GM12878 (cell line): ENCODE results near the gene SIK3. TPM values are rescaled to one million over a fixed set of nuclear protein-coding genes. Genes with fewer than 3 reads are reported as not detected.
A peak's percentile ranks its signal among the peaks of the same experiment; 100 is the strongest.

Experiments used
- ATAC-seq: fragments of 200-7000 bp; cut with Tn5 transposase; 3 replicates; pipeline ENCODE4 v1.9.1; 2020; ENCODE audit warnings: mild to moderate bottlenecking, moderate library complexity
- BruUV-seq: library from RNA; stranded (reverse); fragments of 400-500 nt; replicated peaks from 2 replicates; lab custom pipeline; 2021; lab: Mats Ljungman, UMichigan
- CTCF ChIA-PET: fragments of 300-600 bp; sonication (Branson Sonifier 250); formaldehyde crosslinking; extraction: SDS; loops from one replicate; lab custom pipeline; 2021; ENCODE audit warnings: inconsistent platforms; lab: Yijun Ruan, JAX
- POLR2A ChIA-PET: fragments of 350-600 bp; formaldehyde crosslinking; extraction: SDS; loops from one replicate; lab custom pipeline; 2021; ENCODE audit warnings: inconsistent platforms; lab: Charles Lee
- RAD21 ChIA-PET: fragments of 300-600 bp; sonication (Branson Sonifier 250); formaldehyde crosslinking; loops from one replicate; lab custom pipeline; 2023; ENCODE audit warnings: antibody characterized with exemption; ENCODE audit not compliant: unreplicated experiment; lab: Charles Lee
- SMC1A ChIA-PET: fragments of 300-600 bp; sonication (Branson Sonifier 250); formaldehyde crosslinking; loops from one replicate; lab custom pipeline; 2023; ENCODE audit not compliant: unreplicated experiment, uncharacterized antibody; lab: Charles Lee
- DNase-seq: peaks from one replicate; pipeline ENCODE4 v3.0.0-alpha.2; 2011; ENCODE audit warnings: low read depth, low spot score
- FAIRE-seq: peaks from 3 replicates; lab custom pipeline; 2011; peaks lifted over from hg19 to GRCh38; lab: Jason Lieb, UNC
- H2AFZ ChIP-seq: 2 replicates; pipeline ENCODE4 v1.6.0; 2011; ENCODE audit warnings: low read depth, low read length, control low read depth; ENCODE audit not compliant: control insufficient read depth
- H3K27ac ChIP-seq: 2 replicates; pipeline ENCODE4 v1.5.1; 2011; ENCODE audit warnings: control low read depth; ENCODE audit not compliant: control insufficient read depth, insufficient read depth
- H3K27me3 ChIP-seq, 2 experiments: replicated peaks in 1 of 2; 2 replicates each; pipeline versions ENCODE4 v1.6.0 to v1.6.1; 2011; ENCODE audit warnings: low read length in 1 of 2; ENCODE audit not compliant: control insufficient read depth in 2 of 2, insufficient read depth in 2 of 2
- H3K36me3 ChIP-seq, 2 experiments: 2 replicates each; pipeline ENCODE4 v1.5.1; 2011; ENCODE audit warnings: low read length in 1 of 2; ENCODE audit not compliant: control insufficient read depth in 2 of 2, insufficient read depth in 2 of 2
- H3K4me1 ChIP-seq: 2 replicates; pipeline ENCODE4 v1.6.1; 2011; ENCODE audit warnings: mild to moderate bottlenecking, low read length, moderate library complexity, mixed read lengths; ENCODE audit not compliant: control insufficient read depth, insufficient read depth
- H3K4me2 ChIP-seq: 2 replicates; pipeline ENCODE4 v1.6.0; 2011; ENCODE audit warnings: control low read depth; ENCODE audit not compliant: control insufficient read depth, insufficient read depth
- H3K4me3 ChIP-seq: fragments of 200-600 bp; sonication (generic); 2 replicates; pipeline ENCODE4 v1.5.1; 2016
- H3K79me2 ChIP-seq: 2 replicates; pipeline ENCODE4 v1.6.0; 2011; ENCODE audit warnings: low read length; ENCODE audit not compliant: control insufficient read depth, insufficient read depth
- H3K9ac ChIP-seq: 2 replicates; pipeline ENCODE4 v1.8.0; 2011; ENCODE audit warnings: low read length, control low read depth, mixed read lengths; ENCODE audit not compliant: control insufficient read depth, insufficient read depth
- H3K9me3 ChIP-seq: replicated peaks from 3 replicates; pipeline ENCODE4 v1.5.1; 2011; ENCODE audit warnings: mild to moderate bottlenecking, low read length; ENCODE audit not compliant: control insufficient read depth, insufficient read depth
- H4K20me1 ChIP-seq: 2 replicates; pipeline ENCODE4 v1.6.0; 2011; ENCODE audit not compliant: control insufficient read depth, insufficient read depth
- BCL3 ChIP-seq: IDR thresholded peaks from 2 replicates; pipeline ENCODE4 v1.6.1; 2011; ENCODE audit warnings: borderline replicate concordance, low read depth, mild to moderate bottlenecking, moderate library complexity, low read length; ENCODE audit not compliant: insufficient read depth, poor library complexity, severe bottlenecking
- BHLHE40 ChIP-seq, 2 experiments: fragments of 450-650 bp in 1 of 2; IDR thresholded peaks; 2 replicates each; pipeline ENCODE4 v1.6.1; 2011 to 2017; ENCODE audit warnings: low read depth in 2 of 2, borderline replicate concordance in 1 of 2, improper control_type of control experiment in 1 of 2, low read length in 1 of 2, mild to moderate bottlenecking in 1 of 2
- CEBPB ChIP-seq, 2 experiments: fragments of 150-350 bp in 1 of 2; IDR thresholded peaks; 2 replicates each; pipeline ENCODE4 v1.6.1; 2012 to 2014; ENCODE audit warnings: low read depth in 2 of 2, low read length in 2 of 2, borderline replicate concordance in 1 of 2, inconsistent platforms in 1 of 2
- CREB1 ChIP-seq: IDR thresholded peaks from 2 replicates; pipeline ENCODE4 v1.6.1; 2012; ENCODE audit warnings: low read depth, mild to moderate bottlenecking, inconsistent platforms
- E4F1 ChIP-seq: fragments of 450-650 bp; IDR thresholded peaks from 2 replicates; pipeline ENCODE4 v1.6.1; 2018; ENCODE audit warnings: borderline replicate concordance, mild to moderate bottlenecking; ENCODE audit not compliant: partially characterized antibody
- EGR1 ChIP-seq, 2 experiments: IDR thresholded peaks; 1 replicate in 1 of 2; 2 replicates in 1 of 2; pipeline ENCODE4 v1.6.1; 2011 to 2012; ENCODE audit warnings: low read depth in 2 of 2, low read length in 2 of 2, borderline replicate concordance in 1 of 2, mild to moderate bottlenecking in 1 of 2, moderate library complexity in 1 of 2
- ESRRA ChIP-seq: IDR thresholded peaks from 2 replicates; pipeline ENCODE4 v1.6.1; 2012; ENCODE audit warnings: mild to moderate bottlenecking, low read length, improper control_type of control experiment
- FOXK2 ChIP-seq: fragments of 450-650 bp; IDR thresholded peaks from 2 replicates; pipeline ENCODE4 v1.6.1; 2017; ENCODE audit warnings: mild to moderate bottlenecking, moderate library complexity
- IRF3 ChIP-seq: fragments of 450-650 bp; IDR thresholded peaks from 2 replicates; pipeline ENCODE4 v1.6.1; 2014; ENCODE audit warnings: mild to moderate bottlenecking
- KAT2A ChIP-seq: conservative IDR thresholded peaks from 2 replicates; pipeline ENCODE4 v1.6.1; 2011; ENCODE audit warnings: low read depth, low read length; ENCODE audit not compliant: control insufficient read depth
- MYC ChIP-seq: IDR thresholded peaks from 2 replicates; pipeline ENCODE4 v1.6.1; 2011; ENCODE audit warnings: mild to moderate bottlenecking, low read length, moderate library complexity, inconsistent platforms; ENCODE audit not compliant: insufficient read depth, insufficient replicate concordance, insufficient read length, severe bottlenecking
- PAX5 ChIP-seq: IDR thresholded peaks from 2 replicates; pipeline ENCODE4 v1.6.1; 2011; ENCODE audit warnings: low read depth, low read length, borderline replicate concordance
- PAX8 ChIP-seq: fragments of 450-650 bp; IDR thresholded peaks from 2 replicates; pipeline ENCODE4 v1.6.1; 2017; ENCODE audit warnings: mild to moderate bottlenecking, moderate library complexity
- POLR2AphosphoS5 ChIP-seq: IDR thresholded peaks from 2 replicates; pipeline ENCODE4 v1.6.1; 2011; ENCODE audit warnings: mild to moderate bottlenecking, low read length, inconsistent platforms
- RFX5 ChIP-seq: IDR thresholded peaks from 2 replicates; pipeline ENCODE4 v1.6.1; 2011; ENCODE audit warnings: low read depth, low read length, improper control_type of control experiment
- STAT3 ChIP-seq: IDR thresholded peaks from 2 replicates; pipeline ENCODE4 v1.6.1; 2011; ENCODE audit warnings: low read depth, low read length, improper control_type of control experiment
- TCF12 ChIP-seq: IDR thresholded peaks from 2 replicates; pipeline ENCODE4 v1.6.1; 2011; ENCODE audit warnings: low read depth, mild to moderate bottlenecking, low read length
- TCF3 ChIP-seq: IDR thresholded peaks from 2 replicates; pipeline ENCODE4 v1.6.1; 2012; ENCODE audit warnings: low read depth, mild to moderate bottlenecking, low read length, borderline replicate concordance; ENCODE audit not compliant: insufficient read depth
- in situ Hi-C: fragments of 300-500 bp; cut with MboI; formaldehyde crosslinking; loops from 9 replicates; pipeline ENCODE4 v1.14.3; 2018; ENCODE audit warnings: mixed read lengths
- intact Hi-C: fragments of 100-400 bp; cut with micrococcal nuclease; formaldehyde crosslinking; loops from one replicate; pipeline ENCODE4 v1.14.2; 2022; ENCODE audit not compliant: unreplicated experiment
- polyA plus RNA-seq, 11 experiments: library from polyadenylated mRNA; depleted of rRNA in 4 of 11; unstranded in 6 of 11; stranded (reverse) in 5 of 11; fragments of >200 nt; fragmentation: Nextera tagmentation in 4 of 11; fragmentation: Illumina TruSeq in 1 of 11; extraction: Ambion mirVana in 4 of 11; extraction: Trizol in 1 of 11; gene quantifications; 1 replicate in 1 of 11; 2 replicates in 10 of 11; pipeline versions ENCODE4 v1.2.1 to v1.2.3, GENCODE V29; 2011 to 2016; ENCODE audit warnings: inconsistent platforms in 2 of 11, missing spikeins in 2 of 11, low read depth in 1 of 11
- total RNA-seq, 4 experiments: library from RNA; depleted of rRNA in 3 of 4; stranded (reverse); fragments of >200 nt in 3 of 4; fragmentation: Illumina TruSeq in 1 of 4; extraction: Trizol in 1 of 4; gene quantifications; 2 replicates each; pipeline versions ENCODE4 v1.2.1 to v1.2.3, GENCODE V29; 2013 to 2021

The SIK3 gene
- total and polyA plus RNA-seq, 10 of the 15 experiments (the other 5 are each of a cell fraction or from before 2014, with no cell fraction given) = 2.5 to 31.9 (median 11.1) TPM

- peak; percentile 31 for ATAC-seq
- Histone ChIP-seq H3K4me1 (peaks cover 42% of the 10 kb centered on the region), H3K36me3 (no peaks in the 10 kb centered on the region), H3K9me3 (no peaks in the 10 kb centered on the region), H3K4me3 (no peak overlapping the region), H3K9ac (no peak overlapping the region), H3K79me2 (peaks cover 46% of the 10 kb centered on the region), H4K20me1 (no peaks in the 10 kb centered on the region), H3K4me2 (peak overlapping the region; percentile 10), H3K27me3 (no peaks in the 10 kb centered on the region), H2AFZ (no peak overlapping the region), H3K27ac (no peak overlapping the region)
- in situ Hi-C loops (no loop called here), intact Hi-C loops (no loop called here)
- no peak for TF ChIP-seq STAT3
- no peak for TF ChIP-seq CREB1
- TF ChIP-seq KAT2A = no peak
- TF ChIP-seq MYC = no peak
- no peak for TF ChIP-seq CEBPB (IDR thresholded peaks at IDR 0.05; ENCODE audit: borderline replicate concordance in 1 of 2, low read depth in 2 of 2, low read length in 2 of 2)
- TF ChIP-seq PAX5 = no peak
- TF ChIP-seq TCF3 = no peak
- no peak for TF ChIP-seq IRF3
- TF ChIP-seq FOXK2 = no peak
- no peak for TF ChIP-seq BHLHE40 (IDR thresholded peaks at IDR 0.05; ENCODE audit: borderline replicate concordance in 1 of 2, low read depth in 2 of 2, low read length in 1 of 2)
- no peak for TF ChIP-seq TCF12
- TF ChIP-seq POLR2AphosphoS5 = no peak
- no peak for TF ChIP-seq EGR1 (IDR thresholded peaks at IDR 0.05; ENCODE audit: borderline replicate concordance in 1 of 2, low read depth in 2 of 2, low read length in 2 of 2)
- no peak for TF ChIP-seq E4F1
- TF ChIP-seq RFX5 = no peak
- no peak for TF ChIP-seq PAX8
- no peak for TF ChIP-seq ESRRA
- TF ChIP-seq BCL3 = no peak
- CTCF ChIA-PET = interaction anchor here (0.8 to 2.3 kb wide), 8 partner anchors 16 to 194 kb away, joined by 3 to 7 read pairs (median 4); no protein-coding TSS in a partner anchor
- no peak for FAIRE-seq
- no peak for DNase-seq
- POLR2A ChIA-PET = interaction anchor here (0.6 to 1.5 kb wide), 6 partner anchors 14 to 265 kb away, joined by 4 to 6 read pairs (median 4); no protein-coding TSS in a partner anchor
- RAD21 ChIA-PET = interaction anchor here (1.2 to 2.0 kb wide), 4 partner anchors 11 to 37 kb away, joined by 3 to 12 read pairs (median 8); no protein-coding TSS in a partner anchor
- SMC1A ChIA-PET = interaction anchor here (1.2 to 7.3 kb wide), 6 partner anchors 9 to 93 kb away, joined by 3 to 73 read pairs (median 6); partner anchors contain the start of gene SIK3
- no TSS peak for BruUV-seq
Observed at GRCh38 chr11:117074119-117074518, 24.1 kb downstream of the SIK3 start.
